AG09309 (cell line): Measurements from ENCODE around the gene DCLK2.

Source experiments
- DNase-seq: peaks from one replicate; pipeline ENCODE4 v3.0.0-alpha.2; 2010; ENCODE audit warnings: low read depth
- H3K4me3 ChIP-seq: 2 replicates; pipeline ENCODE4 v1.5.1; 2011; ENCODE audit warnings: mild to moderate bottlenecking, low read depth, low read length, moderate library complexity; ENCODE audit not compliant: control insufficient read depth
- CTCF ChIP-seq: IDR thresholded peaks from 2 replicates; pipeline ENCODE4 v1.5.1; 2011; ENCODE audit warnings: mild to moderate bottlenecking, low read depth, low read length, inconsistent platforms; ENCODE audit not compliant: insufficient read depth, control insufficient read depth; ENCODE audit errors: missing control alignments

The DCLK2 gene

GRCh38 chr4:150106886-150107285 is 28.6 kb downstream of the DCLK2 start:
- H3K4me3 ChIP-seq: no peak overlapping the region
- no peak for TF ChIP-seq CTCF
- no peak for DNase-seq

- TF ChIP-seq CTCF: no peak
- no peak overlapping the region for H3K4me3 ChIP-seq
- DNase-seq: no peak
These were observed 30.4 kb downstream of the DCLK2 start for GRCh38 chr4:150108691-150109090.

- DNase-seq: no peak
- TF ChIP-seq CTCF: no peak
- H3K4me3 ChIP-seq: no peak overlapping the region
These were observed 36.4 kb downstream of the DCLK2 start for GRCh38 chr4:150114641-150115040.

- DNase-seq: no peak
- TF ChIP-seq CTCF: no peak
- no peak overlapping the region for H3K4me3 ChIP-seq
These were observed 37.6 kb downstream of the DCLK2 start for GRCh38 chr4:150115851-150116250.

GRCh38 chr4:150116506-150116905 is 38.3 kb downstream of the DCLK2 start:
- no peak for TF ChIP-seq CTCF
- no peak for DNase-seq
- H3K4me3 ChIP-seq: no peak overlapping the region

GRCh38 chr4:150117094-150117493 is 38.8 kb downstream of the DCLK2 start:
- no peak for DNase-seq
- no peak overlapping the region for H3K4me3 ChIP-seq
- TF ChIP-seq CTCF: no peak

- no peak overlapping the region for H3K4me3 ChIP-seq
- DNase-seq: no peak
- no peak for TF ChIP-seq CTCF
These were observed 39.4 kb downstream of the DCLK2 start for GRCh38 chr4:150117629-150118028.
